HG03064 (cell line): ENCODE data around the gene MB.

Experiments used
- ATAC-seq: cut with Tn5 transposase; IDR thresholded peaks from one replicate; pipeline ENCODE4 v1.9.1; 2021; ENCODE audit warnings: low read depth; ENCODE audit not compliant: unreplicated experiment

Gene MB

DNA sequence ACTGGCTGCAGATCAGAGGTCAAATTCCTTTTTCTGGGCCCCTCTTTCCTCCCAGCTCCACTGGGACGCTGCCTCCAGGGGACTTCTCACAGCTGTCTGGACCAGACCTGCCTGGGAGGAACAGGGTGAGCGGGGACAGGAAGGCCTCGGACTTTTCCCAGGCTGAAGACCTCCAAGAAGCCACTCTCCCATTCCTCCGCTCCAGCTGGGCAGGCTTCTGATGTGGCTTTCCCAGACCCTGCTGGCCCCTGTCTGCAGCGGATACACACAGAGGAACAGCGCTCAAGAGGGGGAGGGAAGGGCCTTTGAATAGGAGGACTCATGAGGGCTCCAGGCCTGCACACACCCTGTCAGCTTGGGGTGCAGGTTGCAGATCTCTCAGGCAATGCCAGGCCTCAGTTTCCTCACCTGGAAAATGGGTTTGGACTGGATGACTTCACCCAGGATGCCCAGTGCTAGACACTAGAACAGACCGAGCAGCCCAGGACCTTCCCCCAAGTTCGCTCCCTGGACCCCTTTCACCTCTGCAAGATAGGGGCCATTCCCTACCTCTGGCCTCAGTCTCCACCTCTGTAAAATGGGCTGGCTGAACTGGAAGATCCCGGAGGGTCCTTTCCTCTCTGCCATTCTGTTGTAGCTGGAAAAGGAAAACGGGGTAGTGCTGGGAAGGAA lies 36.6 kb downstream of the MB start:
- no peak for ATAC-seq

DNA sequence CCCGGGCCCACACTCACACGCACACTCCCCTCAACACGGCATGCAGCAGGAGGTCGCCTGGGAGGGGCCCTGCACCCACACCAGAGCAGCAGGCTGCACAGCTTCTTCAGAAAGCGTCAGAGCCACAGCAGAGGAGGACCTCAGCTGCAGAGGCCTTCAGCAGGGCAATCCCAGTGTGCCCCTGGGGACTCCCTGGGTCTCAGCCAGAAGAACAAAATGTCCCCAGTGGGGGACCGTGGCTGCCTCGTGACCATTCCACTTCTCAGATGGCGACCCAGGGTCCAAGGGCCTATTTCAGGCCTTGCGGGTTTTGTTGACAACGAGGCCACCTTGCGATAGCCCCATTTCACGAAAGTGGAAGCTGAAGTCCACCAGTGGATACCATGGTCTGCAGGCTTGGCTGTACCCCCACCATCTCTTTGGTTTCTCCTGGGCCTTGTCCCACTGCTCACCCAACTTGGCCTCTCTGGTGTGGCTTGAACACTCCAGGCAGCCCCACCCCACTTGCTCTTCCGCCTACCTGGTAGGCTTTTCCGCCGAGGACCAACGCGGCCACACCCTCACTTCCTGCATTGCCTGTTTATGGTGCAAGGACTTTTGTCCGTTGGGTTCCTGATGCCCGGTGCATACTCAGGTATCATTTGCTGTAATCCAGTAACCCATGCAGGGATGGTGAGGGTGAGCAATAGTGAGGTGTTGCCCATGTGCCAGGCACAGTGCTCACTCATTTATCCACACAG lies 38.1 kb downstream of the MB start:
- no peak for ATAC-seq

DNA sequence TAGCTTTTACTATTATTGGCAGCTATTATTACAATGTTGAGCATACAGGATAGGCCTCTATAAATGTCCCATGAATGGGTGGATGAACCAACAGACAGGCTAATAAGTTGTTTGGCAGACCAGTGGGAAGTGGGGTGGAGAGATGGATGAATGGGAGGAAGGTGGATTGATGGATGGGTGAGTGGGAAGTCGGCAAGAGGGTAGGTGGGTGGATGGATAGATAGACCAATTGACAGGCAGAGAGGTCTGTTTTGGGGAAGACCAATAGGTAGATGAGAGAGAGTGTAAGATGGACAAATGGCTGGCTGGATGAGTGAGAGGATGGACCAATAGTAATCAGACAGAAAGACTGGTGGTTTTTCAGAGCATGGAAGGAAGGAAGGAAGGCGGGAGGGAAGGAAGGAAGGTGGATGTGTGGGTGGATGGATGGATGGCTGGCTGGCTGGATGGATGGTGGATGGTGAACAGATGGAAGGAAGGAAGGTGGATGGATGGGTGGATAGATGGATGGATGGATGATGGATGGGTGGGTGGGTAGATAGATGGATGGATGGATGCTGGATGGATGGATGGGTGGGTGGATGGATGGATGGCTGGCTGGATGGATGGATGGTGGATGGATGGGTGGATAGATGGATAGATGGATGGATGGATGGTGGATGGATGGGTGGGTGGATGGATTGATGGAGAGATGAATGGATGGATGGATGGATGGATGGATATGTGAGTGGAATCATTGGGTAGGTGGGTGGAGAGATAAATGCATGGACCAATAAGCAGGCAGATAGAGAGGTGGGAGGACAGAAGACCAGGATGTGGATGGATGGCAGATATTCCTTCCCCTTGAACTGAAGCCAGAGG lies 39.1 kb downstream of the MB start:
- ATAC-seq: no peak

DNA sequence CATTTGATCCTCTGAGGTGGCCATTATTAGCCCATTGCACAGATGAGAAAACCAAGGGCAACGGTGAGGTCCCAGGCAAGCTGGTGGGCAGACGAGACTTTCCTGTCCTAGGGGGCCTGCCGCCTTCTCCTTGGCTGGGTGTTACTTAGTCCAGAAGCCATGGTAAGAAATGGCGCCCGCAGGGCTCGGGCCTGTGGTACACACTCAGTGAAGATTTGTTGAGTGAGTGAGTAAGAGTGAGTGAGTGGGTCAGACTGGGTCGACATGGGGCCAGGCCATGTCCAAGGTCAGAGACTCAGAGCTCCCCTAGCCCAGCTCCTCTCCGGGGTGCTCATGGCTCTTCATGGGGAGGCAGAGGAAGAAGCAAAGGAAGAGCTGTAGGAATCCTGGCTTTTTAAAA lies 40.5 kb downstream of the MB start:
- ATAC-seq: no peak

DNA sequence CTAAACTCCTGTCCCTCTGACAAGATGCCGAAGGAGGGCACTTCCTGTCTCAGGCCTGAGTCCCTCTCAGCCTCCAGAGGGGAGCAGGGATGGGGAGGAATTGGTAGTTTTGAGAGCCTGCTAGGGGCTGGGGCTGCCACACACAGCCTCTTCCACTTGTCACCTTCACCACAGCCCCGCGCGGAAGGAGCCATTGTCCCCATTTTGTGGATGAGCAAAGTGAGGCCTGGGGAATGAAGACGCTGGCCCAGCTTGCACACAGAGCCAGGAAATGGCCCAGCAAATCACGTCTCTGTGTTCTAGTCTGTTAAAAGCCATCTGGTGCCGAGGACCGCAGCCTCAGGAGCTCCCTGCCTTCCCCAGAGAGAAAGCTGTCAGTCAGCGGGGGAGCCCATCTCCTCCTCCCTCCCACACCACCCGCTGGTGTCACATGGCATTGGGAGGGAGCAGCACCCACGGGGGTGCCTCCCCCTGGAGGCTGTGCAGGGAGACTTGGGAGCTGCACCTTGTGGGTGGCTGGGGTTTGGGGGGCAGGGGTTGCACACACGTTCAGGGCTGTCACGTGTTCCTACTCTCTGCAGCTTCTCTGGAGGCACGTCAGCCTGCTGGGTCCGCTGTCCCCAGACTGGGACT lies 41.9 kb downstream of the MB start:
- ATAC-seq: no peak

DNA sequence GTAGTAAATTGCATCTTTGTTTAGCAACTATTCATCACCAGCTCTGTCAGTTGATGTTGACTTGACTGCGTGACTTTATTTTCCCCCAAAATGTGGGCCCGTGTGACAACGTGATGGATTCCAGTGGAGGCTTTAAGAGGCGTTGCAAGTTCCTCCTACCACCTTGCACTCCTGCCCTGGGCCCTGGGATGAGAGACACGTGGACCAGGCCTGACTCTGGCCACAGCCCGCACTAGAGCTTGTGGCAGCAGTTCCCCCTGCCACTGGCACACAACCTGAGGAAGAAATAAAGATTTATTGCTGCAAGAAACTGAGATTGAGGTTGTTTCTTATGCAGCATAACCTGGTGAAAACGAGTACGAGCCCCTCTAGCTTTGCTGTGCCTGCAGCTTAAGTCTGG lies 44.6 kb downstream of the MB start:
- no peak for ATAC-seq

DNA sequence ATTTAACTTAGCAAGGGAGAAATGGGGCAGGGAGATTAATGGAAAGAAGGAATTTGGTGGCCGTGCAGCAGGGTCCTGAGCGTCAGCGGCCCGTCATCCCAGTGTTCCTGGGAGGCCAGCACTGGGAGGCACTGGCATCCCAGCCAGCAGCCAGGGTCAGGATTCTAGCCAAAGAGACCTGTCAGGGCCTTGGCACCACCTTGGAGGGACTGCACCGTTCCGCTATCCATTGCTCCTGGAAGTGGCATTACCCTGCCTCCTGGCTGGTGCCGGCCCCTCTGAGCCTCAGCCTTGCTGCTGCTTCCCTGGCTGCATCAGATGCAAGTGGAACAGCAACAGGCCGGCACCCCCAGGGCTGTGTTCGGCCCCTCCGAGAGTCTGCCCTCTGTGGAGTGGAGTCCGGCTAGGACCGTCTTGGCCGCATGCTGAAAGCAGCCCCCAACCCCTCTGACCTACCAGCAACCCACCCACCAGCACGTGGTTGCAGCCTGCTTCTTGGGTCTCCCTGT lies 46.4 kb downstream of the MB start:
- no peak for ATAC-seq

DNA sequence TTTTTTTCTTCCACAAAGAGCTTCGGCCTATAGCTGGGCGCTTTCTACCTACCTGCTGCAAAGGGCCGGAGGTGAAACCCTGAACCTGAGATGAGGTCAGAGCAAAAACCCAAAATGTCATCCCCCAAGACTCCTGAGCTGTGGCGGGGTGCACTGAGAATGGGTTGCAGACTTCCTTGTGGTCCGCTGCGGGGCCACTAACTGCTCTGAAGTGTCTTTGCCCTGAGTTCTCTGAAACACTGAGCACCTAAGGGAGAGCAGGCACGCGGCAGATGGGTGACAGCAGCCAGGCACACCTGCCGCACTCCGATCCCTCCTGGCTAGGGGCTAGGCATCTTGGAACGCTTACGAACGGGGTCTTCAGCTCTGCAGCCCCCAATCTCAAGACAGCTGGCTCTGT lies 47.2 kb downstream of the MB start:
- no peak for ATAC-seq

DNA sequence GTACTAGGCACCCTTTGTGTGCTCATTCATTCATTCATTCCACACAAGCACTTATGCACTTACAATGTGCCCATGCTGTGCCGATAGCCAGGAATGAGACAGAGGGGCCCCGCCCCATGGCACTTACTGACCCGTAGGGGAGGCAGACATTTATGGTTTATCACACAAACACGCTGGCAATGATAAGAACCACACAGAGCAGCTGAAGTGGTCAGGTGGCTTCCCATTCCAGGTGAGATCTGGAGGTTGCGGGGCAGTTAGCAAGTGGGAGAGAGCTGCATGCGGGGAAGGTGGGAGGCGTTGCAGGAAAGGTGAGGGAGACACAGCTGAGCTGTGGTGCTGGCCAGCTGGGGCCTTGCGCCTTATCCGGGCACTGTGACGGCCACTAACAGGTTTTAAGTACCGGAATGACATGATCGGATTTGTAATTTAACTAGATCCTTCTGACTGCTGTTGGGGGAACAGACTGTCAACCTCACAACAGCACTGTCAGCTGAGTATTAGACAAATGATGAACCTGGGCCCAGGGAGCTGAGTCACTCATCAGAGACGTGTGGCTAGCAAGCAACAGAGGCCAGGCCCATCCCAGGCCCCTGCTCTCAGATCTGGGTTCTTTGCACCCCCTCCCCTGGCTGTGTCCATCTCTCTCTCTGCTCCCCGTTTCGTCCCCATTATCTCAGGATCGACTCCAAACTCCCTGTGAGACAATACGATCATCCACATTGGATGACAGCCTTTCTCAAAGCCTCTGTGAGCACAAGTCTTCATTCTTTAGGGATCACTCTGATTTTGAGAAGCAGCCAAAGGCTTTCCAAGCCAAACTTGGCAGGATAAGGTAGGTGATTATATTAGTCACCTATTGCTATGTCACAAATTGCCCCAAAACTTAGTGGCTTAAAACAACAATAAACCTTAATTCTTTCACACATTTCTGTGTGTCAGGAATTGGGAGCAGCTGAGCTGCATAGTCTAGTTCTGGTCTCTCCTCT lies 48.1 kb downstream of the MB start:
- ATAC-seq: no peak

DNA sequence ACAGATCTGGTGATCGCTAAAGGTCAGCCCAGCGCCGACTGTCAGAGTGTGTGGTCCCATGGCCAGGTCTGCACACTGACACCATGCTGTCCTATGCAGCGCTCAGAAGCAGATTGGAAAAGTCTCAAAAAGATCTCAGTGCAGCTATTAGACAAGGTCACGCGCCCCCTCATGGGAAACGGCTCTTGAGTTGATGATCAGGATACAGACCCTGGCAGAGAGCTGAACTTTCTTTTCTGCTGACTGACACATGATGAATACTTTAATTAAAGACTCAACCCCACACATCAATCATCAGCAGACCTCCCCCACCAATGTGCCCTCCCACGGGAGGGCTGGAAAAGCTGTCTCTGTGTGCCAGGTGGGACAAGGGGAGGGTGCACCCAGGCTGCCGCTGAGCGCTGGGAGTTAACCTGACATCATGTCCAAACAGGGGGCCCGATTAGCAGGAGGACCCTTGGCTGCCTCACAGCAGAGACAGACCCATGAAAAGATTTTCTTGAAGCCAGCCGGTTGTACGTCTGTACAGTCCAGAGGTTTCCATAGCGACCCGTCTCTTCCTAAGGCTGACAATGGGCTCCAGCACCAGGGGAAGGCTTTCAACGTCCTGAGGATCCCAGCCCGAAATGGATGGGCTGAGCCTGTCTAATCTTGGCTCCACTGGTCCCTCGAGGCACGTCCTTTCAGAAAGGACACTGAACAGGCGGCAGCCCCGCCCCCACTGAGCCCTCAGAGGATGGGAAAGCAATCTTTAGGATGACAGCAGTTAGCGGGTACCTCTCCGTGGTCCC lies 49.6 kb downstream of the MB start:
- no peak for ATAC-seq

DNA sequence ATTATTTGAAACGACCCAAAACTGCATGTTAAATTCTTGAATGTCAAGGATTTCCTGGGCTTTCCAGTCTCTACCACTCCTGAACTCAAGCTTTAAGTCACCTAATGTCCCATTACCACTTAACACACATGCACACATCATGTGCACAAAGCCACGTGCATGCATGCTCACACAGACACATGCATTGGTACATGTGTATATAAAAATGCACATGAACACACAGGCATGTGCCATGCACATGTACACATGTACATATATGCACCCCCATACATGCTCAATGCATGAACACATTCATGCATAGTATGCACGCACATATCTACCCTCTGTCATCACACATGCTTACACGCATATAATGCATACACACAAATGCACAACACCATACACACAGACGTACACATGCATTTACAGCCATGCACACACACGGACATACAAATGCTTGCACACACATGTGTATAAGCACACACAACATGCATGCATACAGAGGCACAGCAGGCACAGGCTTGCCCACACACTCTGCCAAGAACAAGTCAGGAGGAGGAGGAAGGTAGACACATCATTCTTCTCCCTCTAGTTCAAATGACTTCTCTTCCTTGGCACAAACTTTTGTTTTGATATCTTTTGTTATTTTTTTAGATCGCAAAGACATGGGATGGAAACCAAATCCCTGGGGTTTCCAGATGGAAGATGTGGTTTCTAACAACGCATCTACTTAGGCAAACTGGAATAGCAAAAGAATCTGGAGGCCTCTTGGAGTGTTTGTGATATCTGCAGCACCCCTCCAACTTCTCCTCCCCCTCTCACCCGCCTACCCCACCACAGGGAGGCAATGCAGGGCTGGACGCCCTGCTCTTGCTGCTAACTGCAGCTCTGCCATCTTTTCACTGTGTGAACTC lies 51.9 kb downstream of the MB start:
- no peak for ATAC-seq

DNA sequence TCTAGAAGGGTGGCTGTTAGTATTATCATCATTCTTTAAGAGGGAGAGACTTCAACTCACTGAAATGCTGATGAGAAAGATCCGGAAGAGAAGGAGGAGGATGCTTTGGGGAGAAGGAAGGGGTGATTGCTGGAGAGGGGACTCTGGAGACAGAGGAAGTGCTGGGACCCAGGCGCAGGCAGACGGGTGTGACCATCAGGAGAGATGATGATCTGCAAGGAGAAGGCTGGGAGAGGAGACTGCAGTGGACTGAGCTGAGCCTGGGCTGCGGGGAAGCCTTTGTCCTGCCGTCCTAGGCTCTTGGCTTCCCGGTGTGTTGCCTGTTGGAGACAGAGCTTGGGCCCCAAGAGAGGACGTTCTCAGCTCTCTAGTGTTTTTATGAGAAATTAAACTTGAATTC lies 53.9 kb downstream of the MB start:
- ATAC-seq: no peak

DNA sequence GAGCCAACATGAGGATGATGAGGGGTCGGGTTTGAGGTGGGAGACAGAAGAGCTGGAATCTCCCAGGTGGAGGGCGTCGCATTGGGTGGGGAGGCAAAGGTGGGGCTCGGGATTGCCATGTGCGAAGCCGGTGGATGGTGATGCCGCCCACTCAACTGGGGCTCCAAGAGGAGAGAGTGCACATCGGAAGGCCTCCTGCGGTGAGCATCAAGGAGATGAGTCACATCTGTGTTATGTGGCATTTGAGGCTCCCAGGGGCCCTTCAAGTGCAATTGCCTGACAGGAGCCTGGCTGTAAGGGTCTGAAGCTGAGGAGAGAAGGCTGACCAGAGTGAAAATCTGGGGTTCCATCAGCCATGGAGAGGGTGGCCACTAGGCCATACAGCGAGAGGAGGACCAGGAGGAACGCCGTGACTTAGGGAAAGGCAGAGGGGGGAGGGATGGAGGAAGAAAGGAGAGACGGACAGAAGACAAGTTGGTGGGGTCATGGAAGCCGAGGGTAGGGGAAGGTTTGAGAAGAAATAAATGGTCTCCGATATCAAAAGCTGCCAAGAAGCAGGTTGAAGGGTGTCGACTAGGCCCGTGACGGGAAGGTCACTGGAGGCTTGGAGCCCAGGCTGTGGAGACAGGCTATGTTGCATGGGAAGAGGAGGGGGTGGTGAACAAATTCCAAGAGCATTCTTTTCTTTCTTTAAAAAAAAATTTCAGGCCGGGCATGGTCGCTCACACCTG lies 55.2 kb downstream of the MB start:
- no peak for ATAC-seq

DNA sequence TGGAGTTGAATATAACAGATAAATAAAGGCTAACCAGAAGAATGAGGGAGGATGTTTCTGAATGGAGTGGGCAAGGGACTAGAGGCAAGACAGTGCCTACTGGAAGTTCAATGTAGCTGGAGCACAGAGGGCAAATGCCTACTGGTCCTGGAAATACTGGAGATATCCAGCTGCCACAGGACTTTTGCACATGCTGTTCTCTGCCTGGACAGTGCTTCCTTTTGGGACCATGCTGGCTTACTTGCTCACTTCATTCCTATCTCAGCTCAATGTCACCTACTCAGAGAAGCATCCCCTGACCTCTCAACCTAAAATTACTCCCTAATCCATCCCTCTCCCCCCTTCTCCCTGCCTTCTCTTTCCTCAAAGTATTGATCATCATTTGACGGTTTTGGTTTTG lies 56.3 kb downstream of the MB start:
- no peak for ATAC-seq

DNA sequence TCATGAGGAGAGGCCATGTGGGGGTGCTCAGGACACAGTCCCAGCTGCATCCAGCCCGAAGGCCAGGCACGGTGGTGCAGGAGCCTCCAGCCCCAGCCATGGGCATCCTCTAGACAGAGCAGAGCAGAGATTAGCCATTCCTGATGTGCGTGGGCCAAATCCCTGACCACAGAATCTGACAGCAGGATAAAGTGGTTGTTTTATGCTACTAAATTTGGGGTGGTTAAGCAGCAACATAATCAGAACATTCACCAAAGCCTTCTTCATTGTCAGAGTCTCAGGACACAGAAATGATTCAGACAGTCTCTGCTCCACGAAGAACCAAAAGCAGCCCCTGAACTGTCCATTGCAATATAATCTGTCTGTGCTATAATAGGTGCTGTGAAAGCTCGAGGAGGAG lies 56.8 kb downstream of the MB start:
- ATAC-seq: no peak

DNA sequence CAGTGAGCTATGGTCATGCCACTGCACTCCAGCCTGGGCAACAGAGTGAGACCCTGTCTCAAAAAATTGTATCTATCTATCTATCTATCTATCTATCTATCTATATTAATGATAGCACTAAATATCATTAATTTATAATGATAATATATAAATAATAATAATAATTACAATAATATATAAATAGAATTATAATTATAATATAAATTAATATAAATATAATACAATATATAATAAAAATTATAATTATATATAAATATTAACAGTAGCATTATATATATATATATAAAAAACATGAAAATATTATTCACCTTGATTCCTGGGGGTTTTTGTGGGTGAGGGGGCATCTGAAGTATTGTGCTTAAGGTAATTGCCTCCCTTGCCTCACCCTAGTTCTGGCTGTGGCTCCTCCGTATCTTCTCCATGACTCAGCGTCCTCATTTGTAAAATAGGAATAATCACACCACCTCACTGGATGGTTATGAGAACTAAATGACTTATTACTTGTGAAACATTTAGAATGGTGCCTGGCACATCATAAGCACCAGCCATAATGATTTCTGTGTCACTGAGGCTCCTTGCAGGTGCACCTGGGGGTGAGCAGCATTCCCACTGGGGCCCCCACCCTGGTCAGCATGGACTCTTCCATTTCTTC lies 57.6 kb downstream of the MB start:
- ATAC-seq: no peak

DNA sequence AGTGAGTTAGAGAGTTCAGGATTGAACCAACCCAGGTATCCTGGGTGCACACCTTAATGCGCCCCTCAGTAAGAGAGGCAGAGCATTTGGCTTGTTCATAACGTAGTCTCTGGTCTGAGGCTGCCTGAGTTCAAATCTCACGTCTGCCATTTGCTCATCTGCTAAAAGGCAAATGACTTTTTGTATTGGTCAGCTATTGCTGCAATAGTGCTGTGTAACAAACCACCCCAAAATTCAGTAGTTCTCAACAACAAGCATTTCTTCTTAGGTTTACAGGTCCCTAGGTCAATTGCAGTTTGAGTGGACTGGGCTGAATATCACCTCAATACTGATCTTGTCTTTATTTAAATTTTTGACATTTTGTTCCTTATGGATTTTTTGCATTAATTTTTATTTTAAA lies 58.4 kb downstream of the MB start:
- no peak for ATAC-seq
